ENCODE data around the gene MTMR8. TPM values are rescaled to one million over a fixed set of nuclear protein-coding genes. Genes with fewer than 3 reads are reported as not detected.

The MTMR8 gene
- total and polyA plus RNA-seq, 9 of the 15 experiments (the other 6 are each of a cell fraction or from before 2014, with no cell fraction given) = 1.8 to 5.5 (median 3.0) TPM

DNA sequence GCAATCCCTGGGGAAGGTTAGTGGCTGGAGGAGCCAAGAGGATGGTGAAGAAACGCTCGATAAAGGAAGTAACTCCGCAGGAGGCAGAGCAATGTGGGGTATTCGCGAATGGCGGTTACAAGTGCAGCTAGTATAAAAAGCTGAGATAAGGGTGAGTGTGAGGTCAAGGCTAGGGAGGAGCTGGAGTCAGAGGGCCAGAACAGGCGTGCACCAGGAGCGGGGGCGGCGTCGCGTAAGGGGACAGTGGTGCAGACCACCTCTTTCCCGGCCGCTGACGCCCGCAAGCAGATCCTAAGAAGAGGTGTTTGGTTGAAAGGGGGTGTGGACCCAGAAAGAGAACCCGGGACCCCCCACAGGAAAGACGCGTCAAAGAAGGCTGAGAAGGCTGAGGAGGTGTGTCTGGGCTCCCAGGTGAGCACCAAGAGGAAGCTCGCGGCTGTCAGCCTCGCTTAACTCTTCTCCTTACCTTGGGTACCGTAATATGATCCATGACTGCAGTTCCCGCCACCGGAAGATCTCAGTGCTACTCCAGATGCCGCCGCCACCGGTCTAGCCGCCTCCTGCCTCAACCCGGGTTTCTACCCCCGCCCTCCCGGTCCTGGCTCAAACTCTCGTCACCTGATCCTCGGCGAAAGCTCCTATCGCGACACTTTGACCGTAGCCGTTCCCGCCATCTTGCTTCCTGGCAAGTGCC lies at the start of gene MTMR8 (continued):
- TF ChIP-seq, protein P1, sequence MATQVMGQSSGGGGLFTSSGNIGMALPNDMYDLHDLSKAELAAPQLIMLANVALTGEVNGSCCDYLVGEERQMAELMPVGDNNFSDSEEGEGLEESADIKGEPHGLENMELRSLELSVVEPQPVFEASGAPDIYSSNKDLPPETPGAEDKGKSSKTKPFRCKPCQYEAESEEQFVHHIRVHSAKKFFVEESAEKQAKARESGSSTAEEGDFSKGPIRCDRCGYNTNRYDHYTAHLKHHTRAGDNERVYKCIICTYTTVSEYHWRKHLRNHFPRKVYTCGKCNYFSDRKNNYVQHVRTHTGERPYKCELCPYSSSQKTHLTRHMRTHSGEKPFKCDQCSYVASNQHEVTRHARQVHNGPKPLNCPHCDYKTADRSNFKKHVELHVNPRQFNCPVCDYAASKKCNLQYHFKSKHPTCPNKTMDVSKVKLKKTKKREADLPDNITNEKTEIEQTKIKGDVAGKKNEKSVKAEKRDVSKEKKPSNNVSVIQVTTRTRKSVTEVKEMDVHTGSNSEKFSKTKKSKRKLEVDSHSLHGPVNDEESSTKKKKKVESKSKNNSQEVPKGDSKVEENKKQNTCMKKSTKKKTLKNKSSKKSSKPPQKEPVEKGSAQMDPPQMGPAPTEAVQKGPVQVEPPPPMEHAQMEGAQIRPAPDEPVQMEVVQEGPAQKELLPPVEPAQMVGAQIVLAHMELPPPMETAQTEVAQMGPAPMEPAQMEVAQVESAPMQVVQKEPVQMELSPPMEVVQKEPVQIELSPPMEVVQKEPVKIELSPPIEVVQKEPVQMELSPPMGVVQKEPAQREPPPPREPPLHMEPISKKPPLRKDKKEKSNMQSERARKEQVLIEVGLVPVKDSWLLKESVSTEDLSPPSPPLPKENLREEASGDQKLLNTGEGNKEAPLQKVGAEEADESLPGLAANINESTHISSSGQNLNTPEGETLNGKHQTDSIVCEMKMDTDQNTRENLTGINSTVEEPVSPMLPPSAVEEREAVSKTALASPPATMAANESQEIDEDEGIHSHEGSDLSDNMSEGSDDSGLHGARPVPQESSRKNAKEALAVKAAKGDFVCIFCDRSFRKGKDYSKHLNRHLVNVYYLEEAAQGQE (IDR thresholded peaks at IDR 0.05; ENCODE audit: borderline replicate concordance) = no peak
- TF ChIP-seq, protein P1 (CRISPR knock-in tag; IDR thresholded peaks at IDR 0.05; ENCODE audit: low read depth) = no peak
- TF ChIP-seq, protein P2, sequence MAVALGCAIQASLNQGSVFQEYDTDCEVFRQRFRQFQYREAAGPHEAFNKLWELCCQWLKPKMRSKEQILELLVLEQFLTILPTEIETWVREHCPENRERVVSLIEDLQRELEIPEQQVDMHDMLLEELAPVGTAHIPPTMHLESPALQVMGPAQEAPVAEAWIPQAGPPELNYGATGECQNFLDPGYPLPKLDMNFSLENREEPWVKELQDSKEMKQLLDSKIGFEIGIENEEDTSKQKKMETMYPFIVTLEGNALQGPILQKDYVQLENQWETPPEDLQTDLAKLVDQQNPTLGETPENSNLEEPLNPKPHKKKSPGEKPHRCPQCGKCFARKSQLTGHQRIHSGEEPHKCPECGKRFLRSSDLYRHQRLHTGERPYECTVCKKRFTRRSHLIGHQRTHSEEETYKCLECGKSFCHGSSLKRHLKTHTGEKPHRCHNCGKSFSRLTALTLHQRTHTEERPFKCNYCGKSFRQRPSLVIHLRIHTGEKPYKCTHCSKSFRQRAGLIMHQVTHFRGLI (CRISPR knock-in tag; IDR thresholded peaks at IDR 0.05) = no peak
- TF ChIP-seq, protein P3, sequence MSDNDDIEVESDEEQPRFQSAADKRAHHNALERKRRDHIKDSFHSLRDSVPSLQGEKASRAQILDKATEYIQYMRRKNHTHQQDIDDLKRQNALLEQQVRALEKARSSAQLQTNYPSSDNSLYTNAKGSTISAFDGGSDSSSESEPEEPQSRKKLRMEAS (CRISPR knock-in tag; IDR thresholded peaks at IDR 0.05) = no peak
- no peak for TF ChIP-seq NFE2 (IDR thresholded peaks at IDR 0.05; ENCODE audit: low read depth)
- no peak for TF ChIP-seq HNRNPK (IDR thresholded peaks at IDR 0.05; ENCODE audit: low read depth, low read length, poor library complexity, severe bottlenecking)
- TF ChIP-seq SETDB1 (IDR thresholded peaks at IDR 0.05; ENCODE audit: low read length) = no peak
- no peak for TF ChIP-seq RFX7 (CRISPR knock-in tag; IDR thresholded peaks at IDR 0.05)
- no peak for TF ChIP-seq SUPT5H (IDR thresholded peaks at IDR 0.05)
- no peak for TF ChIP-seq KDM2B (CRISPR knock-in tag; IDR thresholded peaks at IDR 0.05)
- TF ChIP-seq ZNF586 (CRISPR knock-in tag; conservative IDR thresholded peaks at IDR 0.05) = no peak
- TF ChIP-seq, protein P4, sequence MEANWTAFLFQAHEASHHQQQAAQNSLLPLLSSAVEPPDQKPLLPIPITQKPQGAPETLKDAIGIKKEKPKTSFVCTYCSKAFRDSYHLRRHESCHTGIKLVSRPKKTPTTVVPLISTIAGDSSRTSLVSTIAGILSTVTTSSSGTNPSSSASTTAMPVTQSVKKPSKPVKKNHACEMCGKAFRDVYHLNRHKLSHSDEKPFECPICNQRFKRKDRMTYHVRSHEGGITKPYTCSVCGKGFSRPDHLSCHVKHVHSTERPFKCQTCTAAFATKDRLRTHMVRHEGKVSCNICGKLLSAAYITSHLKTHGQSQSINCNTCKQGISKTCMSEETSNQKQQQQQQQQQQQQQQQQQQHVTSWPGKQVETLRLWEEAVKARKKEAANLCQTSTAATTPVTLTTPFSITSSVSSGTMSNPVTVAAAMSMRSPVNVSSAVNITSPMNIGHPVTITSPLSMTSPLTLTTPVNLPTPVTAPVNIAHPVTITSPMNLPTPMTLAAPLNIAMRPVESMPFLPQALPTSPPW (CRISPR knock-in tag; IDR thresholded peaks at IDR 0.05) = peak; percentile 49
- TF ChIP-seq, protein P5, sequence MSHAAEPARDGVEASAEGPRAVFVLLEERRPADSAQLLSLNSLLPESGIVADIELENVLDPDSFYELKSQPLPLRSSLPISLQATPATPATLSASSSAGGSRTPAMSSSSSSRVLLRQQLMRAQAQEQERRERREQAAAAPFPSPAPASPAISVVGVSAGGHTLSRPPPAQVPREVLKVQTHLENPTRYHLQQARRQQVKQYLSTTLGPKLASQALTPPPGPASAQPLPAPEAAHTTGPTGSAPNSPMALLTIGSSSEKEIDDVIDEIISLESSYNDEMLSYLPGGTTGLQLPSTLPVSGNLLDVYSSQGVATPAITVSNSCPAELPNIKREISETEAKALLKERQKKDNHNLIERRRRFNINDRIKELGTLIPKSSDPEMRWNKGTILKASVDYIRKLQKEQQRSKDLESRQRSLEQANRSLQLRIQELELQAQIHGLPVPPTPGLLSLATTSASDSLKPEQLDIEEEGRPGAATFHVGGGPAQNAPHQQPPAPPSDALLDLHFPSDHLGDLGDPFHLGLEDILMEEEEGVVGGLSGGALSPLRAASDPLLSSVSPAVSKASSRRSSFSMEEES (CRISPR knock-in tag; IDR thresholded peaks at IDR 0.05) = no peak
- no peak for TF ChIP-seq KLF13 (tag; IDR thresholded peaks at IDR 0.05; ENCODE audit: borderline replicate concordance, low read depth)
- TF ChIP-seq SREBF1 (IDR thresholded peaks at IDR 0.05; ENCODE audit: borderline replicate concordance, low read depth, low read length) = 0 out of 2 replicates have a peak, but pooled peaks have one; percentile 39

Data from K562 (cell line).